ENCODE measurements around the gene ESRRG.

DNA sequence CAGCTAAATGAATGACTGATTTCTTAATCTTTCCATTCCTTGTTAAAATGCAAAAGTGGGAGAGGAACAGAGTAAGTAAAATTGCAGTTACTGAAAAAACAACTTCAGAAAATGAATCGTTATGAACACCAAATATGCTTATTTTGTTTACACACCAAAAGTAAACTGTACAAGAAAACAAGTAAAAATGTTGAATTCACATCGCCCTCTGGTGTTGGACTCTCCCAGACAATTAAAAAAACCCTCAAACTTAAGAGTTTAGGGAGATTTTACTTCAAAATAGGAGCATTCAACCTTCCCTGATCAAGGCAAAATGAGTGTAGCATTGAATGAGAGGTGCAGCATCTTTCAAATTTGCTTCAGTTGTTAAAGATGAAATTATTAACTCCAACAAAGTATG lies 19.4 kb upstream of the ESRRG start:
- TF ChIP-seq GATA2 (IDR thresholded peaks at IDR 0.05; ENCODE audit: low read depth, low read length), result no peak
- TF ChIP-seq GATA3 (IDR thresholded peaks at IDR 0.05; ENCODE audit: low read depth, low read length), result no peak

All from SH-SY5Y (cell line).